ENCODE data around the gene EFL1. TPM values are rescaled to one million over a fixed set of nuclear protein-coding genes. Genes with fewer than 3 reads are reported as not detected.
"Not testable (repeated sequence)": the region's sequence is repeated elsewhere in the genome, so short reads cannot be mapped to it uniquely, and the experiment has no call there.

EFL1 gene
- total RNA-seq, 1 donor from 2014 or later, result 19.3 TPM

- Mint-ChIP-seq H3K4me1 (ENCODE audit: unreplicated experiment) (no peaks in the 10 kb centered on the region), H3K9me3 (ENCODE audit: unreplicated experiment) (no peaks in the 10 kb centered on the region), H3K36me3 (ENCODE audit: low read depth, unreplicated experiment) (no peaks in the 10 kb centered on the region), H3K4me3 (ENCODE audit: unreplicated experiment) (no peak overlapping the region), H3K27ac (ENCODE audit: unreplicated experiment) (no peak overlapping the region), H3K27me3 (ENCODE audit: unreplicated experiment) (peaks cover 3% of the 10 kb centered on the region)
- no peak for TF ChIP-seq CTCF (IDR thresholded peaks at IDR 0.05; ENCODE audit: unreplicated experiment)
- no peak for DNase-seq (ENCODE audit: low spot score)
Observed at GRCh38 chr15:82305621-82306048, 43.1 kb upstream of the EFL1 start.

- Mint-ChIP-seq H3K4me3 (ENCODE audit: unreplicated experiment) (no peak overlapping the region), H3K9me3 (ENCODE audit: unreplicated experiment) (no peaks in the 10 kb centered on the region), H3K27me3 (ENCODE audit: unreplicated experiment) (peaks cover 3% of the 10 kb centered on the region), H3K4me1 (ENCODE audit: unreplicated experiment) (peaks cover 2% of the 10 kb centered on the region), H3K36me3 (ENCODE audit: low read depth, unreplicated experiment) (no peaks in the 10 kb centered on the region), H3K27ac (ENCODE audit: unreplicated experiment) (no peak overlapping the region)
- no peak for DNase-seq (ENCODE audit: low spot score)
- no peak for TF ChIP-seq CTCF (IDR thresholded peaks at IDR 0.05; ENCODE audit: unreplicated experiment)
Observed at GRCh38 chr15:82304778-82305090, 42.2 kb upstream of the EFL1 start.

GRCh38 chr15:82303956-82304777 lies 41.6 kb upstream of the EFL1 start:
- Mint-ChIP-seq H3K9me3 (ENCODE audit: unreplicated experiment) (no peaks in the 10 kb centered on the region), H3K27ac (ENCODE audit: unreplicated experiment) (no peak overlapping the region), H3K27me3 (ENCODE audit: unreplicated experiment) (peaks cover 3% of the 10 kb centered on the region), H3K36me3 (ENCODE audit: low read depth, unreplicated experiment) (no peaks in the 10 kb centered on the region), H3K4me3 (ENCODE audit: unreplicated experiment) (no peak overlapping the region), H3K4me1 (ENCODE audit: unreplicated experiment) (peaks cover 2% of the 10 kb centered on the region)
- TF ChIP-seq CTCF (IDR thresholded peaks at IDR 0.05; ENCODE audit: unreplicated experiment), result no peak
- no peak for DNase-seq (ENCODE audit: low spot score)

DNA sequence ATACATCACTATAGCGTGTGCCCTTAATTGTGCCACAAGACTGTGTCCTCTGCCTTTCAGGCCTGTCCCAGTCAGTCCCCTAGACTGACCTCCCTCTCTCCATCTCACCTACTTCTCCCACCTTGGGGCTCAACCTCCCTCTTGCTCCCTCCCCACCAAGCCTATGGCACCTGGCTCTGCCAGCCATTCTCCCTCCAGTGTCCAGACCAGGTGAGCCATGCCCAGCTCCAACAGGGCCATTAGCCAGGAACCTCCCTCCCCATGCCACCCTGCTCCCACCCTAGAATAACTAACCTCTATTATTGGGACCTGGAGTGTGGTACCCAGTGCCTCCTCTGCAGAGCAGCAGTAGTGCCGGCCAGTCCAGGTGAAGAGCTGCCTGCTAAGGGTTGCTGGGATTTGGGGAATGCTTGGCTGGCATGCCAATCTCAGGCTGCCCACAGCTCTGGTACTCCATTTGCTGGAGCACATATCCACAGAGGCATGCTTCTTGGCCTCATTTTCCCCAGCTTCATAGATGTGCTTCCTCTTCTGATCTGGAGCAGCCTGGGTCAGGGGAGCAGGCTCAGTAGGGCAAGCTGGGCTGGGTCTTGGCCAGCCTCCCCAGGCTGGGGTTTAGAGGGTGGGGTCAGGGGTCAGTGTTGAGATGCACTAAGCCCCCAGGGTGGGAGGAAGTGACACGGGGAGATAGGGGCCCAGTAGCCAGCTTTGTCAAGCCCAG lies 38.9 kb upstream of the EFL1 start:
- DNase-seq (ENCODE audit: low spot score), result no peak
- Mint-ChIP-seq H3K27ac (ENCODE audit: unreplicated experiment) (no peak overlapping the region), H3K4me1 (ENCODE audit: unreplicated experiment) (peaks cover 2% of the 10 kb centered on the region), H3K36me3 (ENCODE audit: low read depth, unreplicated experiment) (no peaks in the 10 kb centered on the region), H3K4me3 (ENCODE audit: unreplicated experiment) (no peak overlapping the region), H3K9me3 (ENCODE audit: unreplicated experiment) (no peaks in the 10 kb centered on the region), H3K27me3 (ENCODE audit: unreplicated experiment) (peaks cover 6% of the 10 kb centered on the region)
- TF ChIP-seq CTCF (IDR thresholded peaks at IDR 0.05; ENCODE audit: unreplicated experiment), result no peak

GRCh38 chr15:82300883-82301282 lies 38.3 kb upstream of the EFL1 start:
- Mint-ChIP-seq H3K9me3 (ENCODE audit: unreplicated experiment) (no peaks in the 10 kb centered on the region), H3K27ac (ENCODE audit: unreplicated experiment) (no peak overlapping the region), H3K27me3 (ENCODE audit: unreplicated experiment) (peaks cover 6% of the 10 kb centered on the region), H3K36me3 (ENCODE audit: low read depth, unreplicated experiment) (no peaks in the 10 kb centered on the region), H3K4me3 (ENCODE audit: unreplicated experiment) (no peak overlapping the region), H3K4me1 (ENCODE audit: unreplicated experiment) (peaks cover 2% of the 10 kb centered on the region)
- no peak for TF ChIP-seq CTCF (IDR thresholded peaks at IDR 0.05; ENCODE audit: unreplicated experiment)
- DNase-seq (ENCODE audit: low spot score), result no peak

- peak overlapping the region; percentile 45 for H3K27ac Mint-ChIP-seq (ENCODE audit: unreplicated experiment)
- H3K4me1 Mint-ChIP-seq (ENCODE audit: unreplicated experiment); H3K36me3 Mint-ChIP-seq (ENCODE audit: low read depth, unreplicated experiment); H3K9me3 Mint-ChIP-seq (ENCODE audit: unreplicated experiment); H3K4me3 Mint-ChIP-seq (ENCODE audit: unreplicated experiment); DNase-seq (ENCODE audit: low spot score); H3K27me3 Mint-ChIP-seq (ENCODE audit: unreplicated experiment): not testable (repeated sequence)
Observed at GRCh38 chr15:82300326-82300725, 37.8 kb upstream of the EFL1 start.

GRCh38 chr15:82299511-82299914 lies 37.0 kb upstream of the EFL1 start:
- H3K36me3 Mint-ChIP-seq (ENCODE audit: low read depth, unreplicated experiment); H3K27me3 Mint-ChIP-seq (ENCODE audit: unreplicated experiment); H3K9me3 Mint-ChIP-seq (ENCODE audit: unreplicated experiment); H3K4me3 Mint-ChIP-seq (ENCODE audit: unreplicated experiment); H3K4me1 Mint-ChIP-seq (ENCODE audit: unreplicated experiment); H3K27ac Mint-ChIP-seq (ENCODE audit: unreplicated experiment); DNase-seq (ENCODE audit: low spot score): not testable (repeated sequence)

Measured in endothelial cell (in vitro differentiated cells).